SKM-1 (cell line): Measurements from ENCODE around the gene RBM48.
"Not testable (repeated sequence)": the region's sequence is repeated elsewhere in the genome, so short reads cannot be mapped to it uniquely, and the experiment has no call there.

Experiments used
- DNase-seq: peaks from one replicate; lab custom pipeline; 2025; ENCODE audit not compliant: unreplicated experiment; lab: John Stamatoyannopoulos, UW

Gene RBM48

GRCh38 chr7:92543542-92543941 is 14.9 kb downstream of the RBM48 start:
- DNase-seq, result not testable (repeated sequence)

GRCh38 chr7:92545116-92545515 is 16.5 kb downstream of the RBM48 start:
- DNase-seq, result not testable (repeated sequence)

- DNase-seq, result no peak
These were observed 18.4 kb downstream of the RBM48 start for GRCh38 chr7:92546856-92547497.

- DNase-seq, result no peak
These were observed 19.0 kb downstream of the RBM48 start for GRCh38 chr7:92547579-92547978.

GRCh38 chr7:92550194-92550593 is 21.6 kb downstream of the RBM48 start:
- DNase-seq, result no peak

- no peak for DNase-seq
These were observed 28.7 kb downstream of the RBM48 start for GRCh38 chr7:92557249-92557648.

GRCh38 chr7:92557808-92558362 is 29.3 kb downstream of the RBM48 start:
- DNase-seq, result no peak

- no peak for DNase-seq
These were observed 32.0 kb downstream of the RBM48 start for GRCh38 chr7:92560602-92561001.

GRCh38 chr7:92563345-92563744 is 34.8 kb downstream of the RBM48 start:
- no peak for DNase-seq

GRCh38 chr7:92567460-92567859 is 38.9 kb downstream of the RBM48 start:
- DNase-seq, result no peak

GRCh38 chr7:92569137-92569536 is 40.5 kb downstream of the RBM48 start:
- DNase-seq, result no peak

- DNase-seq, result no peak
These were observed 47.7 kb downstream of the RBM48 start for GRCh38 chr7:92576296-92576695.

GRCh38 chr7:92582948-92583347 is 54.4 kb downstream of the RBM48 start:
- no peak for DNase-seq

- no peak for DNase-seq
These were observed 56.4 kb downstream of the RBM48 start for GRCh38 chr7:92584953-92585352.

GRCh38 chr7:92586403-92586802 is 57.8 kb downstream of the RBM48 start:
- DNase-seq, result no peak

- DNase-seq, result no peak
These were observed 58.2 kb downstream of the RBM48 start for GRCh38 chr7:92586841-92587240.
